Right ventricle myocardium inferior (tissue), 1 donor: ENCODE measurements around the gene ANKRD13C. TPM values are rescaled to one million over a fixed set of nuclear protein-coding genes. Genes with fewer than 3 reads are reported as not detected.

Source experiments
- ATAC-seq: fragments of 200-7000 bp; cut with Tn5 transposase; one replicate; pipeline ENCODE4 v1.9.1; 2020; ENCODE audit warnings: mild to moderate bottlenecking, moderate library complexity
- DNase-seq: peaks from one replicate; pipeline ENCODE4 v3.0.0; 2021; ENCODE audit errors: missing footprints
- intact Hi-C: fragments of 100-400 bp; cut with DNase I; formaldehyde crosslinking; loops from one replicate; pipeline ENCODE4 v1.11.0; 2022
- total RNA-seq: library from RNA; stranded (reverse); fragmentation: NEBNext Ultra II Directional; extraction: Animal tissue kit (Norgen Biotek cat#: 25700); gene quantifications from one replicate; pipeline ENCODE4 v1.2.1, GENCODE V29; 2021
- donor health status: DM: no; HTN: yes; CAD: no; lungs with severe emphysema.

The ANKRD13C gene
- total RNA-seq, 1 donor from 2014 or later, result 9.4 TPM

- ATAC-seq, result no peak
- no peak for DNase-seq
- intact Hi-C loops, result no loop called here
Measured at GRCh38 chr1:70239940-70240339, 114.6 kb downstream of the ANKRD13C start.

GRCh38 chr1:70234733-70235132 is 119.8 kb downstream of the ANKRD13C start:
- no peak for DNase-seq
- ATAC-seq, result no peak
- intact Hi-C loops, result no loop called here

- DNase-seq (no peak), ATAC-seq (no peak)
- intact Hi-C loops, result no loop called here
Measured at GRCh38 chr1:70231475-70231874, 123.0 kb downstream of the ANKRD13C start.

- intact Hi-C loops, result no loop called here
- DNase-seq (no peak), ATAC-seq (no peak)
Measured at GRCh38 chr1:70228670-70229069, 125.9 kb downstream of the ANKRD13C start.

GRCh38 chr1:70227439-70227838 is 127.1 kb downstream of the ANKRD13C start:
- intact Hi-C loops, result no loop called here
- ATAC-seq (no peak), DNase-seq (no peak)

GRCh38 chr1:70224954-70225353 is 129.6 kb downstream of the ANKRD13C start:
- DNase-seq (no peak), ATAC-seq (no peak)
- intact Hi-C loops, result no loop called here

GRCh38 chr1:70222716-70223235 is 131.7 kb downstream of the ANKRD13C start:
- ATAC-seq (no peak), DNase-seq (no peak)
- intact Hi-C loops, result no loop called here

- intact Hi-C loops, result loop anchor here (2.0 kb wide), 2 partner anchors 17 to 133 kb away; partner anchors contain the start of genes ANKRD13C and LRRC40
- ATAC-seq (peak; percentile 100), DNase-seq (peak; percentile 98)
Measured at GRCh38 chr1:70221238-70222121, 133.0 kb downstream of the ANKRD13C start, which contains the start of gene SRSF11. SRSF11 (plus strand) TSS chr1:70221380; CDS start chr1:70221637, 257 bp downstream.

- intact Hi-C loops, result loop anchor here (2.0 kb wide), 2 partner anchors 16 to 134 kb away; partner anchors contain the start of genes ANKRD13C and LRRC40
- no peak for ATAC-seq
- no peak for DNase-seq
Measured at GRCh38 chr1:70220517-70221237, 133.8 kb downstream of the ANKRD13C start.

- ATAC-seq, result no peak
- DNase-seq, result no peak
- intact Hi-C loops, result loop anchor here (2.0 kb wide), 2 partner anchors 15 to 135 kb away; partner anchors contain the start of genes ANKRD13C and LRRC40
Measured at GRCh38 chr1:70220015-70220414, 134.5 kb downstream of the ANKRD13C start.

GRCh38 chr1:70211541-70211940 is 143.0 kb downstream of the ANKRD13C start:
- ATAC-seq (no peak), DNase-seq (no peak)
- intact Hi-C loops, result no loop called here

- no peak for ATAC-seq
- intact Hi-C loops, result no loop called here
- DNase-seq, result no peak
Measured at GRCh38 chr1:70210820-70211219, 143.7 kb downstream of the ANKRD13C start.

Other genes with a start within 250 kb of the ANKRD13C start
- 10.5 TPM for gene LRRC40, start 149.1 kb downstream of the ANKRD13C start, total RNA-seq
- 49.4 TPM for gene SRSF11, start 133.3 kb downstream of the ANKRD13C start, total RNA-seq
- gene CTH, start 56.5 kb upstream of the ANKRD13C start, total RNA-seq, result 0.60 TPM